Loucy (cell line): ENCODE measurements around the gene ARMC6.
"Not testable (repeated sequence)": the region's sequence is repeated elsewhere in the genome, so short reads cannot be mapped to it uniquely, and the experiment has no call there.

ENCODE experiments used
- H2AFZ ChIP-seq: fragments of 200-600 bp; sonication (generic); 2 replicates; pipeline ENCODE4 v1.6.0; 2016; ENCODE audit warnings: antibody characterized with exemption, mild to moderate bottlenecking, low read length, moderate library complexity
- H3F3A ChIP-seq: fragments of 200-600 bp; 2 replicates; pipeline ENCODE4 v1.6.0; 2016; ENCODE audit warnings: antibody characterized with exemption, low read depth, mild to moderate bottlenecking
- H3K27me3 ChIP-seq: fragments of 200-600 bp; sonication (generic); 2 replicates; pipeline ENCODE4 v1.6.1; 2014; ENCODE audit warnings: low read length, mild to moderate bottlenecking; ENCODE audit not compliant: insufficient read depth, poor library complexity, severe bottlenecking
- H3K36me3 ChIP-seq: fragments of 200-600 bp; sonication (generic); 2 replicates; pipeline ENCODE4 v1.6.1; 2016; ENCODE audit warnings: low read length; ENCODE audit not compliant: insufficient read depth
- H3K4me1 ChIP-seq: fragments of 200-600 bp; sonication (generic); 2 replicates; pipeline ENCODE4 v1.5.1; 2014; ENCODE audit warnings: low read length, mild to moderate bottlenecking; ENCODE audit not compliant: insufficient read depth, poor library complexity, severe bottlenecking
- H3K4me2 ChIP-seq: fragments of 200-600 bp; sonication (generic); 2 replicates; pipeline ENCODE4 v1.6.0; 2014; ENCODE audit warnings: antibody characterized with exemption, low read length, low read depth, mild to moderate bottlenecking; ENCODE audit not compliant: poor library complexity, severe bottlenecking
- H3K4me3 ChIP-seq: fragments of 200-600 bp; sonication (generic); 2 replicates; pipeline ENCODE4 v1.5.1; 2014; ENCODE audit warnings: low read length, mild to moderate bottlenecking, mixed read lengths; ENCODE audit not compliant: poor library complexity, severe bottlenecking
- H3K79me2 ChIP-seq: fragments of 200-600 bp; sonication (generic); 2 replicates; pipeline ENCODE4 v1.6.1; 2014; ENCODE audit warnings: low read length; ENCODE audit not compliant: insufficient read depth
- H3K9ac ChIP-seq: fragments of 200-600 bp; sonication (generic); 2 replicates; pipeline ENCODE4 v1.6.0; 2014; ENCODE audit warnings: mild to moderate bottlenecking, low read depth, low read length, moderate library complexity; ENCODE audit not compliant: poor library complexity, severe bottlenecking
- H3K9me2 ChIP-seq: fragments of 200-600 bp; sonication (generic); replicated peaks from 2 replicates; pipeline ENCODE4 v1.6.1; 2016; ENCODE audit warnings: low read depth, low read length, mixed read lengths
- H3K9me3 ChIP-seq: fragments of 200-600 bp; sonication (generic); 2 replicates; pipeline ENCODE4 v1.6.1; 2014; ENCODE audit warnings: mild to moderate bottlenecking, antibody characterized with exemption, low read length, low read depth; ENCODE audit not compliant: insufficient read depth
- H4K20me1 ChIP-seq: fragments of 200-600 bp; sonication (generic); 2 replicates; pipeline ENCODE4 v1.6.0; 2014; ENCODE audit warnings: antibody characterized with exemption, low read length, mild to moderate bottlenecking; ENCODE audit not compliant: insufficient read depth, poor library complexity, severe bottlenecking
- CTCF ChIP-seq: fragments of 200-600 bp; sonication (generic); conservative IDR thresholded peaks from 2 replicates; pipeline ENCODE4 v1.5.1; 2014; ENCODE audit warnings: mild to moderate bottlenecking, antibody characterized with exemption, low read length
- EZH2phosphoT487 ChIP-seq: fragments of 200-600 bp; IDR thresholded peaks from 2 replicates; pipeline ENCODE4 v1.6.1; 2018; ENCODE audit warnings: antibody characterized with exemption, mild to moderate bottlenecking, moderate library complexity, borderline replicate concordance

The ARMC6 gene

GRCh38 chr19:19010551-19010950 lies 22.9 kb upstream of the ARMC6 start:
- no peak overlapping the region for H3K4me3 ChIP-seq
- H3K27me3 ChIP-seq, result no peaks in the 10 kb centered on the region
- no peak overlapping the region for H3K9ac ChIP-seq
- peaks cover 14% of the 10 kb centered on the region for H4K20me1 ChIP-seq
- no peaks in the 10 kb centered on the region for H3K4me1 ChIP-seq
- H2AFZ ChIP-seq, result no peak overlapping the region
- peaks cover 87% of the 10 kb centered on the region; the same call in 1 of the 2 replicates for H3K36me3 ChIP-seq
- TF ChIP-seq EZH2phosphoT487 (no peak), CTCF (no peak)
- no peak overlapping the region for H3K4me2 ChIP-seq
- H3K9me3 ChIP-seq, result no peaks in the 10 kb centered on the region
- H3K79me2 ChIP-seq, result peaks cover 18% of the 10 kb centered on the region; the same call in 1 of the 2 replicates
- no peaks in the 10 kb centered on the region for H3F3A ChIP-seq
- no peaks in the 10 kb centered on the region for H3K9me2 ChIP-seq

- H2AFZ ChIP-seq, result no peak overlapping the region
- no peaks in the 10 kb centered on the region for H3K9me2 ChIP-seq
- no peaks in the 10 kb centered on the region for H3K9me3 ChIP-seq
- H3K79me2 ChIP-seq, result peaks cover 85% of the 10 kb centered on the region
- H3K36me3 ChIP-seq, result peaks cover 68% of the 10 kb centered on the region; the same call in 1 of the 2 replicates
- no peaks in the 10 kb centered on the region for H3K27me3 ChIP-seq
- H4K20me1 ChIP-seq, result peaks cover 67% of the 10 kb centered on the region
- peaks cover 19% of the 10 kb centered on the region for H3K4me1 ChIP-seq
- H3F3A ChIP-seq, result no peaks in the 10 kb centered on the region
- TF ChIP-seq CTCF (no peak), EZH2phosphoT487 (no peak)
- no peak overlapping the region for H3K9ac ChIP-seq
- H3K4me2 ChIP-seq, result peak overlapping the region; percentile 69
- H3K4me3 ChIP-seq, result peak overlapping the region; percentile 39
Measured at GRCh38 chr19:19021115-19021514, 12.3 kb upstream of the ARMC6 start.

GRCh38 chr19:19022380-19022961 lies 10.9 kb upstream of the ARMC6 start:
- Histone ChIP-seq H3F3A (no peaks in the 10 kb centered on the region), H3K9ac (peak overlapping the region; percentile 20), H3K4me3 (peak overlapping the region; percentile 57), H3K4me2 (peak overlapping the region; percentile 69), H3K4me1 (peaks cover 19% of the 10 kb centered on the region), H2AFZ (no peak overlapping the region), H3K27me3 (no peaks in the 10 kb centered on the region), H3K79me2 (peaks cover 85% of the 10 kb centered on the region), H4K20me1 (peaks cover 72% of the 10 kb centered on the region), H3K9me3 (no peaks in the 10 kb centered on the region), H3K9me2 (no peaks in the 10 kb centered on the region), H3K36me3 (peaks cover 68% of the 10 kb centered on the region; the same call in 1 of the 2 replicates)
- TF ChIP-seq EZH2phosphoT487, result no peak
- no peak for TF ChIP-seq CTCF

- H3K36me3 ChIP-seq, result peaks cover 67% of the 10 kb centered on the region; the same call in 1 of the 2 replicates
- not testable (repeated sequence) for H3F3A ChIP-seq, H3K9me3 ChIP-seq, H3K9me2 ChIP-seq, H3K27me3 ChIP-seq, H2AFZ ChIP-seq
- H3K4me1 ChIP-seq, result peaks cover 22% of the 10 kb centered on the region
- H3K79me2 ChIP-seq, result peaks cover 94% of the 10 kb centered on the region
- peak overlapping the region; percentile 20 for H3K9ac ChIP-seq
- peak overlapping the region; percentile 69 for H3K4me2 ChIP-seq
- H4K20me1 ChIP-seq, result peaks cover 79% of the 10 kb centered on the region
- peak overlapping the region; percentile 57 for H3K4me3 ChIP-seq
Measured at GRCh38 chr19:19023376-19023775, 10.0 kb upstream of the ARMC6 start.
